ENCODE data around the gene DOCK9.

DNA sequence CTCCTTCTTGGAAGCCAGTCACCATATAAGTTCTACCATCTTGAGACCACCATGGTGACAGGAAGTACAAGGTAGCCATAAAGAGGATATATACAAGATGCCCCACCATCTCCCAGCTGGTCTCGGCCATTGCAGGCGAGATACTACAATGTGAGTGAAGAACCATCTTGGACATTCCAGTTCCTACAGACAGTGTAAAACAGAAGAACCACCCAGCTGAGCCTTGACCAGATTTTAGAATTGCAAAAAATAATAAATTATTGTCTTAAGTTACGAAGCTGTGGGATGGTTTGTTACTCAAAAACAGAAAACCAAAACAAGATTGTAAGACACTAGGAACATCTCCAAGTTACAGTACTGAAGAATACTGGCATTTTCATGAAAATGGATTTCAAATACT, 43.6 kb downstream of the DOCK9 start:
- TF ChIP-seq EP300 (IDR thresholded peaks at IDR 0.05; ENCODE audit: borderline replicate concordance) (no peak), TCF12 (IDR thresholded peaks at IDR 0.05; ENCODE audit: low read depth) (no peak), FOXM1 (IDR thresholded peaks at IDR 0.05; ENCODE audit: borderline replicate concordance, low read depth) (no peak), TAF1 (IDR thresholded peaks at IDR 0.05; ENCODE audit: low read depth) (no peak), YY1 (IDR thresholded peaks at IDR 0.05; ENCODE audit: low read depth) (no peak), RAD21 (IDR thresholded peaks at IDR 0.05; ENCODE audit: low read depth) (no peak), ZBTB7A (IDR thresholded peaks at IDR 0.05; ENCODE audit: low read depth) (no peak), EGR1 (IDR thresholded peaks at IDR 0.05) (no peak)
- TF ChIP-seq, protein P1, sequence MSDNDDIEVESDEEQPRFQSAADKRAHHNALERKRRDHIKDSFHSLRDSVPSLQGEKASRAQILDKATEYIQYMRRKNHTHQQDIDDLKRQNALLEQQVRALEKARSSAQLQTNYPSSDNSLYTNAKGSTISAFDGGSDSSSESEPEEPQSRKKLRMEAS (IDR thresholded peaks at IDR 0.05) = no peak
- TF ChIP-seq, protein P2, sequence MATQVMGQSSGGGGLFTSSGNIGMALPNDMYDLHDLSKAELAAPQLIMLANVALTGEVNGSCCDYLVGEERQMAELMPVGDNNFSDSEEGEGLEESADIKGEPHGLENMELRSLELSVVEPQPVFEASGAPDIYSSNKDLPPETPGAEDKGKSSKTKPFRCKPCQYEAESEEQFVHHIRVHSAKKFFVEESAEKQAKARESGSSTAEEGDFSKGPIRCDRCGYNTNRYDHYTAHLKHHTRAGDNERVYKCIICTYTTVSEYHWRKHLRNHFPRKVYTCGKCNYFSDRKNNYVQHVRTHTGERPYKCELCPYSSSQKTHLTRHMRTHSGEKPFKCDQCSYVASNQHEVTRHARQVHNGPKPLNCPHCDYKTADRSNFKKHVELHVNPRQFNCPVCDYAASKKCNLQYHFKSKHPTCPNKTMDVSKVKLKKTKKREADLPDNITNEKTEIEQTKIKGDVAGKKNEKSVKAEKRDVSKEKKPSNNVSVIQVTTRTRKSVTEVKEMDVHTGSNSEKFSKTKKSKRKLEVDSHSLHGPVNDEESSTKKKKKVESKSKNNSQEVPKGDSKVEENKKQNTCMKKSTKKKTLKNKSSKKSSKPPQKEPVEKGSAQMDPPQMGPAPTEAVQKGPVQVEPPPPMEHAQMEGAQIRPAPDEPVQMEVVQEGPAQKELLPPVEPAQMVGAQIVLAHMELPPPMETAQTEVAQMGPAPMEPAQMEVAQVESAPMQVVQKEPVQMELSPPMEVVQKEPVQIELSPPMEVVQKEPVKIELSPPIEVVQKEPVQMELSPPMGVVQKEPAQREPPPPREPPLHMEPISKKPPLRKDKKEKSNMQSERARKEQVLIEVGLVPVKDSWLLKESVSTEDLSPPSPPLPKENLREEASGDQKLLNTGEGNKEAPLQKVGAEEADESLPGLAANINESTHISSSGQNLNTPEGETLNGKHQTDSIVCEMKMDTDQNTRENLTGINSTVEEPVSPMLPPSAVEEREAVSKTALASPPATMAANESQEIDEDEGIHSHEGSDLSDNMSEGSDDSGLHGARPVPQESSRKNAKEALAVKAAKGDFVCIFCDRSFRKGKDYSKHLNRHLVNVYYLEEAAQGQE (IDR thresholded peaks at IDR 0.05; ENCODE audit: low read depth) = no peak
